SK-N-SH treated with all-trans-retinoic acid at 6 μM for 48 hours (cell line): Measurements from ENCODE around the gene C1QTNF9B.

Source experiments
- ATAC-seq: fragments of 200-7000 bp; cut with Tn5 transposase; 3 replicates; pipeline ENCODE4 v1.9.1; 2020; ENCODE audit warnings: mild to moderate bottlenecking, moderate library complexity
- ARNTL ChIP-seq: fragments of 450-650 bp; formaldehyde crosslinking; IDR thresholded peaks from 2 replicates; pipeline ENCODE4 v1.5.0; 2020; ENCODE audit warnings: low read depth, mild to moderate bottlenecking, moderate library complexity, borderline replicate concordance
- BACH2 ChIP-seq: fragments of 250-450 bp; sonication (Bioruptor Pico); IDR thresholded peaks from 2 replicates; pipeline ENCODE4 v1.9.0; 2021; ENCODE audit warnings: mild to moderate bottlenecking, borderline replicate concordance
- ISL1 ChIP-seq: fragments of 250-450 bp; sonication (Bioruptor Pico); IDR thresholded peaks from 2 replicates; pipeline ENCODE4 v2.1.2; 2022; ENCODE audit warnings: mild to moderate bottlenecking, moderate library complexity
- OSR1 ChIP-seq: fragments of 250-450 bp; sonication (Bioruptor Pico); IDR thresholded peaks from 2 replicates; pipeline ENCODE4 v1.8.0; 2022; ENCODE audit warnings: moderate library complexity, mild to moderate bottlenecking, inconsistent platforms
- TCF4 ChIP-seq: fragments of 250-450 bp; sonication (Bioruptor Pico); IDR thresholded peaks from 2 replicates; pipeline ENCODE4 v1.8.0; 2021; ENCODE audit warnings: mild to moderate bottlenecking, moderate library complexity, borderline replicate concordance
- ZNF8 ChIP-seq: fragments of 450-650 bp; formaldehyde crosslinking; IDR thresholded peaks from 2 replicates; pipeline ENCODE4 v1.5.0; 2020; ENCODE audit warnings: mild to moderate bottlenecking, moderate library complexity

The C1QTNF9B gene

DNA sequence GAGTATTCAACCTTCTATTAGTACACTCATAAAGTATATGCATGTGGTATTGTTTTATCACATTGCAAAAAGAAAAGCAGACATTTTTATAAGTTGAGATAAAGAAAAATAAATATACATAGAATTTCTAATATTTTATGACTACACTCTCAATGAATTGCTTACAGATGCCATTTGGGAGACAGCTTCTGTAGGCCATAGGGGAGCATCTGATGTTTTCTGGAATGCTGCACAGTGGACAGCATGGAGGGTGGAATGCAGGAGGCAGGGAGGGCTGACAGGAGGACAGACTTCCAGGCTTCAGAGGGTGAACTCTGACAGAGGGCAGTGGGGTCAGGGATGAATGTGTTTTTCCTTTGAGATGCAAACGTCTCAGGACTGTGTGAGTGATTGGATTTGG, 53.9 kb downstream of the C1QTNF9B start:
- TF ChIP-seq ARNTL (CRISPR knock-in tag) (no peak), ISL1 (CRISPR knock-in tag) (no peak), OSR1 (no peak), TCF4 (CRISPR knock-in tag) (no peak), BACH2 (CRISPR knock-in tag) (no peak)
- TF ChIP-seq, all 23 proteins: peak for 0

GRCh38 chr13:23842406-23842805, 54.9 kb downstream of the C1QTNF9B start:
- no peak for ATAC-seq

More for the DNA sequence above, 53.9 kb downstream of the C1QTNF9B start:
- no peak for ATAC-seq

More at GRCh38 chr13:23842406-23842805, 54.9 kb downstream of the C1QTNF9B start:
- TF ChIP-seq ZNF8 (CRISPR knock-in tag), result no peak
